NCI-H748 (cell line): ENCODE data around the gene ATG5.

Source experiments
- DNase-seq: peaks from one replicate; lab custom pipeline; 2025; ENCODE audit not compliant: unreplicated experiment; lab: John Stamatoyannopoulos, UW

The ATG5 gene

DNA sequence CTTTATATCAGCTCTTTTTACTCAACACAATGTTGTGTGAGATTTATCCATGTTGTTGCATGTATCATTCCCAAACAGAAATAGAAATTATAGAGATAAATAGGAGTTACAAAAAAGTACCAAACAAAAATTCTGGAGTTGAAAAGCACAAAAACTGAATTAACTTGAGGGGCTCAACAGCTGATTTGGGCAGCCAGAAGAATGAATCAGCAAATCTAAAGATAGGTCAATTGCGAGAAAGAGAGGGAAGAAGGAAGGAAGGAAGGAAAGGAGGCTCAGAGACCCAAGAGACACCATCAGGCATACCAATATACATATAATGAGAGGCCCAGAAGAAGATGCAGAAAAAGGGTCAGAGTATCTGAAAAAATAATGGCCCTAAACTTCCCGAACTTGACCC is 98.9 kb downstream of the ATG5 start:
- DNase-seq = no peak

DNA sequence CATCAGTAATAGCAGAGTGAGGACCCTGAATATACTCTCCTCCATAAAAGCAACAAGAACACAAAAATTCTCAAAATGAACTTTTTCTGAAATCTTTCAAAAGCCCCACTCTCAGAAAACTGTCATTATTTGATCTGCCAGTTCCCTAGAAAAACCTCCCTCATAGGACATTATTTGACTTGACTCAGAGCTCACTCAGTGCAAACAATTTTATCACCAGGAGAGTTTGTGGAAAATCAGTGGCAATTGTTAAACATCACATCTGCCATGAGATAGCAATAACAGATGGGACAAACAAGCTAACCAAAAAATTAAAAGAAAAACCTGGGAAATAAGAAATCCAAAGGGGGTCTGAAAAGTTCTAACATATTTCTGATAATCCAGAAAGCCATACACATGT is 100.0 kb downstream of the ATG5 start:
- no peak for DNase-seq

DNA sequence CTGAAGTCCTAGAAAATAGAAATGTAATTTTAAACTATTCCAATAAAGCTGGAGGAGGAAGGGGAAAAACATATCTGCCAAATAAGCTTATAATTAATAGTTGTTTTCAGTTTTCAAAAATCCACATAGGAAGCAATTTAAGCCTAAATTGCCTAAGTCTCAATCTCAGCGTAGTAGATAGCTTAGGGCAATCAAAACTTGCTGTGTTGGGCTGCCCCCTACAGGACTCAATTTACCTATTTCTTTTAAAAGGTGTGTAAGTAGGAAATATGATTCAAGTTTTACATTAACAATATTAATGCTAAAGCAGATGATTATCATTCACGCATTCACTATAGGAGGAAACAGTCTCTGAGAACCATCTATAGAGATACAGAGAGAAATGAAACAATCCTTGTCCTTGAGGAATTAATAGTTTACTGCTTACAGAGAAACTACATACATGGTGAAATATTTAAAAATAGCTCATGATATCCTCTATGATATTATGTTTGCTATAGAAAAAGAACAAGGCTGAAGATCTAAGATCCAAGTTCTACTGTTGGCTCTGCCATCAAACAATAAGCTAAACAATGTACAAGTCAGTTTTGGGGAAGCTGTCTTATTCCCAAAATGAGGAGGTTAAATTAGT is 102.1 kb downstream of the ATG5 start:
- peak; percentile 77 for DNase-seq

DNA sequence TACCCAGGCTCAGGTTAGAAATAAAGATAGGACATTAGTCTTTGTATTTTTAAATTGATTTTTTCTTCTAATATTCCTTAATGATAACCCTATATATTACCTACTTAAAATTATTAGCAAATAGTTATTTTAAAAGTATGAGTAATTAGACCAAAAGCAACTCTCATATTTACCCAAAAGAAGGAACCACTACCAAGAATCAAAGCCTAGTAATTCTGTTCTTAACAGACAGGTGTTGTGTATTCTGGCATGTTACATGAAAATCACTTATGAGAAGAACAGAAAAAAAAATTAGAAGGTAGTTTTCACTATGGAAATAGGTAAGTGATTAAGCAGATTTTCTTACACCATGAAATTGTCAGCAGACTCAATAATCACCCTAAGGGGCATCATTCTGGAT is 105.1 kb downstream of the ATG5 start:
- no peak for DNase-seq

DNA sequence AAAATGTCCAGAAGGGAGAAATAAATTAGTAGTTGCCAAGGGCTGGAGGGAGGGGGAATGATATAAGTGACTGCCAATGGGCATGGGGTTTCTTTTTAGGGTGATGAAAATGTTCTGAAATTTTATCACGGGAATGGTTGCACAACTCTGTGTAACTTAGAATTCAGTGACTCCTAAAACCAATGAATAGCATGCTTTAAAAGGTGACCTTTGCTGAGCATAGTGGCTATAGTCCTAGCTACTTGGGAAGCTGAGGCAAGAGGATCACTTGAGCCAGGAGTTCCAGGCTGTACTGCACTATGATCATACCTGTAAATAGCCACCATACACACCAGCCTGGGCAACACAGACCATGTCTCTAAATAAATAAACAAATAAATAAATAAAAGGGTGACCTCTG is 109.0 kb downstream of the ATG5 start:
- DNase-seq = no peak

DNA sequence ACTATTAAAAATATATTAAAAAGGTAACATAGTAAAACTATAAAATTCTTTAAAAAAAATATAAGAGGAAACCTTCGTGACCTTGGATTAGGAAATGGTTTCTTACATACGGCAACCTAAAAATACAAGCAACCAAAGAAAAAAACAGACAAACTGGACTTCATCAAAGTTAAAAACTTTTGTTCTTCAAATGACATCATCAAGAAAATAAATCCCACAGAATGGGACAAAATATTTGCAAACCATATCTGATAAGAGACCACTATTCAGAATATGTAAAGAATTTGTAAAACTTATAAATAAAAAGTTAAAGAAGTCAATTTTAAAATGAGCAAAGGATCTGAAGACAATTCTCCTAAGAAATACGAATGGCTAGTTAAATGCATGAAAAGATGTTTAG is 110.0 kb downstream of the ATG5 start:
- DNase-seq = no peak

DNA sequence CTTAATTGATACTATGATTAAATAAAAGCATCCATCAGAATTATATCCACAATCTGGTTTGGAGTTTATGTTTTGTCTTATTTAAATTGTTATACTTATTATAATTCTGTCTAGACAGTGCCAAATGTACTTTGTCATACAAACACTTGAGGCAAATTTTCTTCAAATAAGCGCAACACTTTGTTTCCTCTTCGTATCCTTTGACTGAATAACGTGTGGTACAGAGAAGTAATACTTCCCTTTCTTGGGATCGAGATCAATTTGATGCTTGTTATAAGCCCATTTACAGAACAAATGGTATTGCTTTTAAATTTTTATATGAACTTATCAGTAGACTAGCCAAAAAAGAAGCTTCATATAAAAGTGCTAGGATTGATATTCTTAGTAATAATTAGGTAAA is 111.0 kb downstream of the ATG5 start:
- DNase-seq = no peak

DNA sequence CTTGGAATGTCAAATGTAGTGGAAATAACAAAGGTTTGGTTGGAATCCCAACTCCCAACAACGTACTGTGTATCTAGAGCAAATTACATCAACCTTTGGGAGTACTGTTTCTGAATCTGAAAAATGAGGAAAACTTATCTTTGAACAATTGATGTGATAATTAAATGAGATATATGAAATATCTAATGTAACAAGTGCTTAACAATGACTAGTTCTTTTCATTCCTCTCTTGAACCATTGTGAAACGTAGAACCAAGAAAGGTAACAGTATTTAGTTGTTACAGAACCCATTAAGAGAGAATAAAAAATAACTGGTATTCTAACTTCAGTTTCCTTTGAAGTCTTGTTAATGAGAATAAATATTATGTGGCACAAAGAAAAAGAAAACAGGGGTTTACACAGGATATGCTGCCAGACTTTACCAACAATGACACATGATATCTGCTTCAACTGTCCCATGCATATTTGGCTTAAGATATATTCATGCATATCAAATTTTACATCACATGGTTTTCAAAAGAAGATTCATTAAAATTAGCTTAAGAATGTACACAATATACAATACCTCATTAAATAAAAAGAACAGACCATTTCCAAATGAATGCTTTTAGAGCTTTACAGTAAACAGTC is 111.8 kb downstream of the ATG5 start:
- no peak for DNase-seq

DNA sequence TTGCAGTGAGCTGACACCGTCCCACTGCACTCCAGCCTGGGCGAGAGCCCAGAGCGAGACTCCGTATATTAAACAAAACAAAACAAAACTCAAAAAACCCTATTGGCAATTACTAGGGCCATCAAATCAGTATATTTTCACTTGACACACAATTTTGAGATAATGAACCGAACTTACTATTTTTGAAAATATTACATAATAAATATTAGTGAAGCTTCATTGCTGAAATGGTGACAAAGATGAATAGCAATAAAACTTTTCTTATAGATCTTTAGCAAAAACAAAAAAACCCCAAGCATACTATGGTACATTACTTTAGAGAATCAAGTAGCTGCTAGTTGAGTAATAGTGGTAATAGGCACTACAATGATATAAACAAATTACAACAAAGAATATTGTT is 113.0 kb downstream of the ATG5 start:
- no peak for DNase-seq

DNA sequence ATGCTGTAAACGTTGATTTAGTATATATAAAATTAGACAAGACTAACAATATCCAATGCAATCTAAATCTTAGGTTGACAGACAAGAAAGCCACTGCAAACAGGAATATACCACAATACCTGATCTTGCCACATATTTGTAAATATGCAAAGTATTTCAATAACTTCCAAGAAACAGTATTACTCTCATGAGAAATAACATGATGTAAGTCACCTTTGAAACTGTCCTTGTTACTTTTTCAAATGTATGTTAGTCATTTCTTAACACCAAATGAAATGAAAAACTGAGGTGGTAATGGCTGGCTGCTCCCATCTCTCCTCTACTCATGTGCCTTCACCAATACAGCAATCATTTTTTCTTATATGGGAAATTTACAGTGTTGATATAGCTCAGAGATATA is 118.7 kb downstream of the ATG5 start:
- DNase-seq = no peak

DNA sequence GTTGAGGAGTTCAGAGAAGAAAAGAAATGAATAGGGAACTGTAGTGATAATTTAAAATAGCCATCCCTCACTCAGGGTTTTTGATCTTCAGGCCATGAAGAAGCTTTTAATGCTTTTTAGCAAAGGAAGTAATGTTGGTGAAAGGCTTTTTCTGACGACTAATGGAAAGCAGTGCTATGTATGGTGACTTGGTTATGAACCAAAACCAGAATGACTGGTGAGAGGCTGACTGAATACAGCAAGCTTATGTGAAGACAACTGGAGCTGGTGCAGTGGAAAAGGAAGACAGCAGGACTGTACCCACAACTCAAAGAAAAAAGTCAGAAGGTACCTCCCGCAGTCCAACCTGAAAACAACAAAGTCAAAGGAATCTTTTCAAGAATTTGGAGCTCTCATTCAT is 120.6 kb downstream of the ATG5 start:
- no peak for DNase-seq

DNA sequence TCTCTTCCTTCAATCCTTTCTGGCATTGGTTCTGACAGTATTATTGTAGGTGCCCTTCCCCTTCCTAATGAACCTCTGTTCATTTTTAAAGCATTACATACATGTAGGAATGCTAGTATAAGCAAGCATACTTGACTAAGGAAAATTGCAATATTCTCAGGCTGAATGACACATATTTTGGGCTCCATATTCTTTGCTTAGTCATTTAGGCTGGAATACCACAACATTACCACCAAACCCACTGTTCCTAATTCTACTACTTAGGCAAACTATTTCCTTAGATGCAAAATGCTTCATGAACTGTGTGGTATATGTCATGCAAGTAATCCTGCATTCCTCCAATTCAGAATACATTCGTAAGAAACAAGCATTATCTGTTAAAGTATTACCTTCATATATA is 125.6 kb downstream of the ATG5 start:
- DNase-seq = no peak

DNA sequence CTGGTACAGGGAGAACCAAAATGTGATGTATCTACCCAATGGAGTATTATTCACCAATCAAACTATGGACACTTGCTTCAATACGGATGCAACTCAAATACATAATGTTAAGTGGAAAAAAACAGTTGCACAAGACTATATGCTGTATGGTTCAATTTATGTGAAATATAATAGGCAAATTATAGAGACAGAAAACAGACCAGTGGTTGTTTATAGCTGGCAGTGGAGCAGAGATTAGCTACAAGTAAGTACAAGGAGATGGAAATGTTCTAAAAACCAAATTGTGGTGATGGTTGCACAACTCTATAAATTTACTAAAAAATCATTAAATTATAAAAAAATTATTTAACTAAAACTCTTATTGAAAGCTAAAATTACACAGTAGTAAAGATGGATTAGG is 126.2 kb downstream of the ATG5 start:
- no peak for DNase-seq

DNA sequence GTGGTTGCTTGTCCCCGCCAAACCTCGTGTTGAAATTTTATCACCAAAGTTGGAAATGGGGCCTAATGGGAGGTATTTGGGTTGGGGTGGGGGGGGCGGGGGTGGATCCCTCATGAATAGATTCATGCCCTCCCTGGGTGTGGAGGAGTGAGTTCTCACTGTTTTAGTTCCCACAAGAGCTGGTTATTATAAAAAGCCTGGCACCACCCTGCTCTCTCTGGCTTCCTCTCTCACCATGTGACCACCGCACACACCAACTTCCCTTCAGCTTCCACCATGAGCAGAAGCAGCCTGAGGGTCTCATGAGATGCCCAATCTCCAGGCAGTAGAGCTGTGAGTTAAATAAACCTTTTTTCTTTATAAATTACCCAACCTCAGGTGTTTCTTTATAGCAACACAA is 128.1 kb downstream of the ATG5 start:
- DNase-seq = no peak

DNA sequence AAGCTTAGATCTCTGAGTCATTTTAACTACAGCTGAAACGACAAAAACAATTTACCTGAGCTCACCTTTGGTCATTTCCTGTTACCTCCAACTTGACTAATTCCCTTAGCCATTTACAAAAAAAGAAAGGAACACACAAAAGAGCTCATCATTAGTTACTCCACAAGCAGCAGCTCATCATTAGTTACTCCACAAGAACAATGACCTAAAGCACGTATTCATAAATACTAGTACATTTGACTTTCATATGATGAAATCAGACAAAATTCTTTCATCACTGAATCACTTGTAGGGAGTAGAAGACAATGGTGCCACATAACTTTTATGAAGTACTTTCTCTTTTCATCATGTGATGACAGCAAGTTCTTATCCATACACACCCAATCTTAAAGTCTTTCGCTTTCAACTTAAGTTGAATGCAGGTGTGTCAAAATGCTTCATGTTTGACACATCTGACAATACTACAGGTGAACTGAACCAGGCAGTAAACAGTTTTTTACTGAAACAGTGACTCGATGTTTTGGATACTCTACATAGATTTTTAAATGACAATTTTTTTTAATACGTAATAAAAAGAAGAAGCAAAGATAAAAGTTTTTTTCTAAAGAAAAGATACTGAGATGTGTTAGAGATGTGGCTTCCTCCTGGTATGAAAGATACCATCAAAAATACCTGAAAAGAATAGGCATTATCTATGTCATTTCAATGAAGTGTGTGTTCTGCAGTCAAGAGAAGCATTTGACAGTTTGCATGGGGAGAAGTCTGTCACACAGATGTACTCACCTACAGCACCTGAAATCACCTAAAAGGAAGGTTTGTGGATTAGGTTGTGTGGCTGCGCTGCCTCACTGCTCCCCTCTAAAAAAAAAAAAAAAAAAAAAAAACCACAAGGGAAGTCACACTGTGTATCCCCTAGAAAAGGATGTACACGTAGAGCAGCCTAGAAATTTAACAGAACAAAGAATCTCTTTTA is 130.3 kb downstream of the ATG5 start:
- DNase-seq = no peak

DNA sequence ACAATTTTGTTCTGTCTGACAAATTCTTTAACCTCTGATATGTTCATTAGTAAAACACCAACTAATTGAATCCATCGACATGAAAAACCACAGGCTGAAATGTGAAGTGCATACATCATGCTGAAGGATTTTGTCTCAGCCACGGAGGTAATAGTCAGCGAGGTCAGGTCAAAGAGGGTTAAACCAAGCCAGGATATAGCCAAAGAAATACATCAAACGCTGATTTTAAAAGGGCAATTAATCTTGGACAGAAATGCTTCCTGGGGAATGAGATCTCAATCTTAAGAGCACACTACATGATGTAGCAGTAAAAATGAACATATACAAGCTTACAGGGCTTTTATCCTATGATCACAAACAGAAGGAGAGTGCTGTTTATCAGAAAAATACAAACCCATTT is 132.7 kb downstream of the ATG5 start:
- DNase-seq = no peak

DNA sequence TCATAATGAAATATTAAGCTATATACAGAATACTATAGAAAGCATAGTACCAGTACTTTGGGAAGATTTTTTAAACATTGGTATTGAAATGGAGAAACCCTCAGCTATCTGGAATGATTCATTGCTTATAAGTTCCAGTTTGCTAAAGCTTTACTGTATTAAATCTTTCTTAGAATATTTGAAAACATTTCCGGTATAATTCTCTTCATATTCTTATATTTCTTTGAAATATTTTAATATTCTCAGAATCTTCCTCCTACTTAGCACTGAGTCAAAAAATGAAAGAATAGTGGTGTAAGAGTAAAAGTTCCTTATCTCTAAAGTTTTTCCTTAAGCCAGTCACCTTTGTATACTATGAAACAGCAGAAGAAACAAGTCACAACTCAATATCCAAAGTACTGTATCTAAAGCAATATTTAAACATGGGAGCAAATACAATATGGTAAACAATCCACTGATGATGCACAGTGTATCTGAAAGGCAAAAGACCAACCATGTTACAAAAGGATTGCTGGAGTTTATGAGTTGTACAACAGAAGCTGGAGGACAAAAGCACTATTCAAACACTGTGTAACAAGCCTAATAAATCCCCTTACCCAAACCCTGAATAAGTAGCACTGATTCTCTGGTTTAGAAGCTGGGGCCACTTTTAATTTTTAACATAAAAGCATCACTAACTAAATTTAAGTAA is 137.3 kb downstream of the ATG5 start:
- no peak for DNase-seq

DNA sequence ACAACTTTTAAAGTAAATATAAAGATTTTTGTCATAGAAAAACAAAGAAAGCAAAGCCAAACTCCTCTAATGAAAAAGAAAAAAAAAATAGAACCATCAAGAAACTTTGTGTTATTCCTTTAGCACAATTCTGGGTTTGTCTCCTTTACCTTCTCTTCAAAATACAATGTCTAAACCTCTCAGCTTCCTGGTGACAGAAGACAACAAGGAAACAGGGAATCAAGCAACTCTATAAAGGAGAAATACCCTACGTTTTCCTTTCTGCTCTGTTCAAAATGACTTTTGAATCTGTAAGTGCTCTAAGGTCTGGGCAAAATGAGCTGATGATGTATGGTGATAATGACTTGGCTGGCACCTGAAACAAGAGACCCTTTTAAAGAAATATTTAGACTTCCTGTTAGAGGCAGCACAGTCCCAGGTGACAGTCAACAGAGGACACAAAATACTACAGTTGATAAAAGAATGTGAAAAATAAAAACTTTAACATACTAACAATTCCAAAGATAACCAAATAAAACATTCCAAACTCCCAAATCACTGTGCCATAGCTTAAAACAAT is 138.1 kb downstream of the ATG5 start:
- no peak for DNase-seq

DNA sequence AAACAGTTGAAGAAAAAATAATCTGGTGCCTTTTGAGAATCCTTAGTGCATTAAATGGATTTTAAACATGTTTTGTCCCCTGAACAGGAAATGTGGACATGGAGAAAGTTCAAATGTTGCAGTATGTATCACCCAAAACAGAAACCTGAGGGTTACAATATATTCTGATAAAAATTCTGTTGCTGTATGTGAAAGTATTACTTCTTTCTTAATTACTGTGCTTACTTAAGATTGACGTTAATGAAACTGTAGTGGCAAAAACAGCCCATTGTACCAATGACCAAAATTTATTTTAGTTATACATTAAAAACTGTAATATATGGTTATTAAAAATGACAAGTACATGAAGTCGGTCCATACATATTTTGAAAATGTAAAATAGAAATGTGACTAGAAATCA is 138.8 kb downstream of the ATG5 start:
- DNase-seq = no peak

DNA sequence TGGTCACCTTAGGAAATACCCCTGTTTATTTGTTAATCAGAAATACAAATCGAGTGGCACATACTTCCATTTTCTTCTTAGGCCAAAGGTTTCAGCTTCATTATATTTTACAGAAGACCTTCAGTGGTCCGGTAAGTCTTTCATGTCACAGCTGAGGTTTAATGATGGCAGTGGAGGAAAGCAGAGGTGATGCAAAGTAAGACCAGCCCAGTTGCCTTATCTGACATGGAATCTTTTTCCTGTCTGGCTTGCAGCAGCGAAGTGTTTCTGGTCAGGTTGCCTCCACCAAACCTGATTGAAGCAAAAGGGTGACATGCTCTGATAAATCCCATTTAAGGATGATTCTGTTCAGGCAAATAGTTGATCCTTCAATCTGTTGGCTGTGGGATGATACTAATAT is 139.4 kb downstream of the ATG5 start:
- DNase-seq = no peak

DNA sequence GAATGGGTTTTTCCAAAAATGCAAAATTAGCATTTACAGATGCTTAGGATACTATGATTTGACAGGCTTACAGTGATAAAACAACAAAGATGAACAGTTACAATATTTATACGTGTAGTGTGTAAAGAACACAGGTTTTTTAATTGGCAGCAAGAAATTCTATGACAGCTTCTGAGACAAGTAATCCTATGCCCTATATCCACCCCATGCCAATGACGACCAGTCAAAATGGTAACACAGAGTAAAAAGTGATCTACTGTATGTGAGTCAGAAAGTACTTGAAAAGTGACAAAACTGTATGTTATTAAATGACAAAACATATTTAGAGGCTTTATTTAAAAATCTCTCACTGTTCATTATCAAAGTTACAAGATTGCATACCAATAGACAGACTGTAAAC is 139.9 kb downstream of the ATG5 start:
- no peak for DNase-seq
